Suprapubic skin (tissue), 4 donors: Measurements from ENCODE around the gene ACE. TPM values are rescaled to one million over a fixed set of nuclear protein-coding genes. Genes with fewer than 3 reads are reported as not detected.

Experiments used
- DNase-seq, 2 donors: peaks; one replicate each; pipeline ENCODE4 v3.0.0-alpha.2; 2019; ENCODE audit warnings: low spot score in 2 of 2
- H3K27ac ChIP-seq: fragments of 200-600 bp; sonication (generic); one replicate; pipeline ENCODE4 v1.5.1; 2019
- H3K27me3 ChIP-seq: fragments of 200-600 bp; sonication (generic); one replicate; pipeline ENCODE4 v1.5.1; 2019
- H3K36me3 ChIP-seq: fragments of 200-600 bp; sonication (generic); one replicate; pipeline ENCODE4 v1.5.1; 2019
- H3K4me1 ChIP-seq: fragments of 200-600 bp; sonication (generic); one replicate; pipeline ENCODE4 v1.5.1; 2019
- H3K4me3 ChIP-seq: fragments of 200-600 bp; sonication (generic); one replicate; pipeline ENCODE4 v1.5.1; 2019; ENCODE audit warnings: mild to moderate bottlenecking
- H3K9me3 ChIP-seq: fragments of 200-600 bp; sonication (generic); one replicate; pipeline ENCODE4 v1.5.1; 2019
- EP300 ChIP-seq: sonication (generic); formaldehyde crosslinking; IDR thresholded peaks from one replicate; pipeline ENCODE4 v1.6.1; 2017; ENCODE audit warnings: antibody characterized with exemption
- POLR2A ChIP-seq, 2 donors: fragments of 450-650 bp; IDR thresholded peaks; one replicate each; pipeline ENCODE4 v1.6.1; 2017; ENCODE audit warnings: antibody characterized with exemption in 2 of 2, mild to moderate bottlenecking in 2 of 2, moderate library complexity in 2 of 2
- POLR2AphosphoS5 ChIP-seq, 3 donors: sonication (generic); formaldehyde crosslinking; IDR thresholded peaks; one replicate each; pipeline ENCODE4 v1.6.1; 2017; ENCODE audit warnings: antibody characterized with exemption in 3 of 3
- WGBS: methylation state at CpG from one replicate; pipeline ENCODE4 v1.1.5; 2018; 5-methylcytosine and 5-hydroxymethylcytosine counted together
- total RNA-seq, 4 donors: library from RNA; depleted of rRNA; stranded (reverse); fragments of >200 nt; gene quantifications; one replicate each; pipeline ENCODE4 v1.1.0, GENCODE V29; 2016
- TF ChIP-seq, protein P1 (sequence below), 2 donors: fragments of 200-600 bp in 1 of 2; fragments of 450-650 bp in 1 of 2; sonication (generic) in 1 of 2; IDR thresholded peaks; one replicate each; pipeline ENCODE4 v1.5.1; 2016 to 2019; ENCODE audit warnings: antibody characterized with exemption in 2 of 2, mild to moderate bottlenecking in 1 of 2, moderate library complexity in 1 of 2

The ACE gene
- total RNA-seq, 4 donors from 2014 or later: 0.79 to 6.3 (median 4.0) TPM

DNA sequence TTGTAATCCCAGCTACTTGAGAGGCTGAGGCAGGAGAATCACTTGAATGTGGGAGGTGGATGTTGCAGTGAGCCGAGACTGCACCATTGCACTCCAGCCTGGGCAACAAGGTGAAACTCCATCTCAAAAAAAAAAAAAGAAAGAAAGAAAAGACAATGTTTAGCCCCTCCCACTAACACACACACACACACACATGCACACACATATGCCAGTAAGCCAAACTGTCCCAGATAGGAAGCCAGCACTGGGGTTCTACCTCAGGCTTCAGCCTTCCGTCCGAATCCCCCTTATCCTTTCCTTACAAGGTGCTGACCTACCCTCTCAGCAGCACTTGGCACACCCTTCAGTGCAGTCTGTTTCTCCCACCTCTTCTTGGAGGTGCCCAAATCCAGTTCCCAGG is 37.6 kb downstream of the ACE start:
- 85% methylated on average over 3 of the region's 3 CpGs for WGBS
- Histone ChIP-seq H3K4me1 (no peaks in the 10 kb centered on the region), H3K27me3 (peaks cover 2% of the 10 kb centered on the region), H3K27ac (no peak overlapping the region), H3K9me3 (no peaks in the 10 kb centered on the region), H3K36me3 (no peaks in the 10 kb centered on the region), H3K4me3 (no peak overlapping the region)
- DNase-seq: no peak
- TF ChIP-seq, protein P1, sequence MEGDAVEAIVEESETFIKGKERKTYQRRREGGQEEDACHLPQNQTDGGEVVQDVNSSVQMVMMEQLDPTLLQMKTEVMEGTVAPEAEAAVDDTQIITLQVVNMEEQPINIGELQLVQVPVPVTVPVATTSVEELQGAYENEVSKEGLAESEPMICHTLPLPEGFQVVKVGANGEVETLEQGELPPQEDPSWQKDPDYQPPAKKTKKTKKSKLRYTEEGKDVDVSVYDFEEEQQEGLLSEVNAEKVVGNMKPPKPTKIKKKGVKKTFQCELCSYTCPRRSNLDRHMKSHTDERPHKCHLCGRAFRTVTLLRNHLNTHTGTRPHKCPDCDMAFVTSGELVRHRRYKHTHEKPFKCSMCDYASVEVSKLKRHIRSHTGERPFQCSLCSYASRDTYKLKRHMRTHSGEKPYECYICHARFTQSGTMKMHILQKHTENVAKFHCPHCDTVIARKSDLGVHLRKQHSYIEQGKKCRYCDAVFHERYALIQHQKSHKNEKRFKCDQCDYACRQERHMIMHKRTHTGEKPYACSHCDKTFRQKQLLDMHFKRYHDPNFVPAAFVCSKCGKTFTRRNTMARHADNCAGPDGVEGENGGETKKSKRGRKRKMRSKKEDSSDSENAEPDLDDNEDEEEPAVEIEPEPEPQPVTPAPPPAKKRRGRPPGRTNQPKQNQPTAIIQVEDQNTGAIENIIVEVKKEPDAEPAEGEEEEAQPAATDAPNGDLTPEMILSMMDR (IDR thresholded peaks at IDR 0.05): no peak
- TF ChIP-seq POLR2AphosphoS5 (IDR thresholded peaks at IDR 0.05) (no peak), POLR2A (IDR thresholded peaks at IDR 0.05) (no peak), EP300 (no peak)

DNA sequence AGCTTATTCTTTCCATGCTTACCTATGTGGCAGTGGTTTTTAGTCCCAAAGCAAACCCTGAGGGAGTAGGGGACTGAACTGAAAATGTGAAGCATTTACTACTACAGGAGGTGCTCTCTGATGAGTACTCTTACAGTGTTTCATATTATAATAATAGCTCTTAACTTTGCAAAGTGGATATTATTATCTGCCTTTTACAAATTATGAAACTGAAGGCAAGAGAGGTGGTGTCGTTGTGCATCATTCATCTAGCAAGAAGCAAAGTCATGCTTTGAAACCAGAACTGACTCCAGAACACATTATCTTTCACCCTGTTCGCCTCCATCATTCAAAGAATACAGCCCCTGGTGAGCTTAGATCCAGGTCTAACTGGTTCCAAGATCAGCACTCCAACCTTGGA is 38.1 kb downstream of the ACE start:
- Histone ChIP-seq H3K4me1 (no peaks in the 10 kb centered on the region), H3K9me3 (no peaks in the 10 kb centered on the region), H3K27ac (no peak overlapping the region), H3K36me3 (no peaks in the 10 kb centered on the region), H3K27me3 (peaks cover 2% of the 10 kb centered on the region), H3K4me3 (no peak overlapping the region)
- TF ChIP-seq EP300 (no peak), POLR2A (IDR thresholded peaks at IDR 0.05) (no peak), POLR2AphosphoS5 (IDR thresholded peaks at IDR 0.05) (no peak)
- TF ChIP-seq, protein P1 (IDR thresholded peaks at IDR 0.05): no peak
- no peak for DNase-seq
- WGBS: 84% methylated on average over 2 of the region's 2 CpGs

DNA sequence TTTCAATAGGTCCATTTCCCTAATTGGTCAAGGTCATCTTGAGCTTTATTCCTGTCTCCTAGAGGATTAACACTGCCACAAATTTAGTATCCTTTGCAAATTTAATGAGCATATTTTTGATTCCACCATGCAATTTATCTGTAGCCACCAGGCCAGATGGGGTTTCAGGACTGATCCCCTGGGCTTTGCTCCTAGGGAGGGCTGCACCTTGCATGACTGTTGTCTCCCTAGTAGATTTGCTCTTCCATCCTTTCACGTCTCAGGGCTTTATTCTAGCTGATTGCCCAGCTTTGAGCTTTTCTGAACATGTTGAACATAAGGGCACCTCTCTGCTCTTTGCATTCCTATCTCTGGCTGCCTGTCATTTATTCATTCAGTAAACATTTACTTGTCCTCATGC is 38.6 kb downstream of the ACE start:
- Histone ChIP-seq H3K27me3 (peaks cover 2% of the 10 kb centered on the region), H3K36me3 (no peaks in the 10 kb centered on the region), H3K4me1 (no peaks in the 10 kb centered on the region), H3K9me3 (no peaks in the 10 kb centered on the region), H3K27ac (no peak overlapping the region), H3K4me3 (no peak overlapping the region)
- 71% methylated on average over 1 of the region's 1 CpG for WGBS
- TF ChIP-seq, protein P1 (IDR thresholded peaks at IDR 0.05): no peak
- TF ChIP-seq POLR2A (IDR thresholded peaks at IDR 0.05) (no peak), EP300 (no peak), POLR2AphosphoS5 (IDR thresholded peaks at IDR 0.05) (no peak)
- no peak for DNase-seq

DNA sequence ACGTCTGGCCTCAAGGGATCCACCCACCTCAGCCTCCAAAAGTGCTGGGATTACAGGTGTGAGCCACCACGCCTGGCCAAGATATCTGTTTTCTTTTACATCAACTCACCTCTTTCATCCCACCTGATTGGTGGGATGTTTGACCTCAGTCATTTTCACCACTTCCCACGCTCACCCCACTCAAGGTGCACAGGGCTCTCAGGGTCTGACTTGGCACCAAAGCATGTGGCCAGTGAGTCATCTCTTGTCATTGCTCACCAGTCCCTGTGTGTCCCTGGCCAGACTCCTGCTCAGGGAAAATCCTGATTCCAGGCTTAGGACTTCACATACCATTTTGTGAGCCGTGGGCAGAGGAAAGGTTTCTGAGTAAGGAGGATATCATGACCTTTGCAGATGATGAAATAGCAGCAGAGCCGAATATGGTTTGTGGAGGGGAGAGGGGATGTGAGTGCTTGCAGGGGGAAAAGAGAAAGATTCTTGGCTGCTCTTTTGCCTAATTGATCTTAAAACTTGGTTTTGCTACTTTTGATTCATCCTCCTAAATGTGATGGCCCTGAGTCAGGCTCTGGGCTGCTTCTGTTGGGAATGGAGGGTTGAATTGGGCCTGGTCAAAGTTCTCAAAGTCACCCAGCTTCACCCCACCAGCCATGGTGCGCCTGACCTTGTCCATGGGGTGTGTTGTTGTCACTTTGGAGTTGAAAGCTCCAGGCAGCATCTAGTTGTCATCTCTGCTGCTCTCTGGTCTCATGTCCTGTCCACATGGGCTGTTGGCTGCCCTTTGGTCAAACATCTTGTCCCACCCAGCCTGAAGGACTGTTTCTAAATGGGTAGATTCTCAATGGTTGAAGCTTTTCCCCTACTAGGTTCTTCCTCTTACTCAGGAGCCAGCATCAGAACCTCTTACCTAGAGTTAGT is 40.3 kb downstream of the ACE start:
- DNase-seq: no peak
- Histone ChIP-seq H3K4me3 (no peak overlapping the region), H3K27ac (no peak overlapping the region), H3K36me3 (no peaks in the 10 kb centered on the region), H3K9me3 (no peaks in the 10 kb centered on the region), H3K27me3 (peaks cover 2% of the 10 kb centered on the region), H3K4me1 (no peaks in the 10 kb centered on the region)
- 82% methylated on average over 6 of the region's 6 CpGs for WGBS
- TF ChIP-seq POLR2A (IDR thresholded peaks at IDR 0.05) (no peak), EP300 (no peak), POLR2AphosphoS5 (IDR thresholded peaks at IDR 0.05) (no peak)
- TF ChIP-seq, protein P1 (IDR thresholded peaks at IDR 0.05): no peak

DNA sequence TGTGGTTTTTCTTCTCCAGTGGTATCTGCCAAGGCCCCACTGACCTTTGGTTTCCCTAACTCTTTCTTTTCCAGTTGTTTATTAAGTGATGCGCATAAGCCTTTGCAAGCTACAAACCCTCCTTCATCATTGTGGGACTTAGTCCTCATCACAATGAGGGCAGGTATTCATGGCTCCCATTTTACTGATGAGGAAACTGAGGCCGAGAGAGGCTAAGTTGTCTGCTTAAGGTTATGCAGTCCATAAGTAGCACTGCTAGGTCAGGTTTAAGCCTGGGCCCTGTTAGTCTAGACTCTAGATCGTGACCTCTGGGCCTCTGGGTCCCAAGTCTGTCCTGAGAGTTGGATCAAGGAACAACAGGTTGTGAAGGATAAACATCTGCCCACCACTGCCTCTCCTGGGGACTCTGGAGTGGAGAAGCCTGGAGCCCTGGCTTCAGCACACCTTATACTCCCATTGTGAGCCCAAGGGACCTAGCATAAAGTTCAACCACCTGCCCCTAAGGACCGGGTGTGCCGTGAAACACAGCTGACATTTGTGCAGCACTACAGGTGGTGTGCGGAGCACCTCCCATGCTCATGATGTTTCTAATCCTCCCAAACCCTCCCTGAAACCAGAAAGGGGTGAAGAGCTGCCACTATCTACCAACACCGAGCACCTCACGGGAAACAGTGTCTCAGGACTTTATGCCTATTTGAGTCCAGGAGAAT is 41.1 kb downstream of the ACE start:
- TF ChIP-seq POLR2AphosphoS5 (IDR thresholded peaks at IDR 0.05) (no peak), EP300 (no peak), POLR2A (IDR thresholded peaks at IDR 0.05) (no peak)
- TF ChIP-seq, protein P1 (IDR thresholded peaks at IDR 0.05): no peak
- Histone ChIP-seq H3K27me3 (peaks cover 5% of the 10 kb centered on the region), H3K4me1 (peaks cover 2% of the 10 kb centered on the region), H3K4me3 (no peak overlapping the region), H3K9me3 (no peaks in the 10 kb centered on the region), H3K27ac (no peak overlapping the region), H3K36me3 (no peaks in the 10 kb centered on the region)
- DNase-seq: no peak
- 80% methylated on average over 8 of the region's 8 CpGs for WGBS
